ENCODE data around the gene VPS26C. TPM values are rescaled to one million over a fixed set of nuclear protein-coding genes. Genes with fewer than 3 reads are reported as not detected.

The VPS26C gene
- total and polyA plus RNA-seq, 2 of the 8 experiments (the other 6 are each of a cell fraction or from before 2014, with no cell fraction given): 43.5 to 71.6 TPM

DNA sequence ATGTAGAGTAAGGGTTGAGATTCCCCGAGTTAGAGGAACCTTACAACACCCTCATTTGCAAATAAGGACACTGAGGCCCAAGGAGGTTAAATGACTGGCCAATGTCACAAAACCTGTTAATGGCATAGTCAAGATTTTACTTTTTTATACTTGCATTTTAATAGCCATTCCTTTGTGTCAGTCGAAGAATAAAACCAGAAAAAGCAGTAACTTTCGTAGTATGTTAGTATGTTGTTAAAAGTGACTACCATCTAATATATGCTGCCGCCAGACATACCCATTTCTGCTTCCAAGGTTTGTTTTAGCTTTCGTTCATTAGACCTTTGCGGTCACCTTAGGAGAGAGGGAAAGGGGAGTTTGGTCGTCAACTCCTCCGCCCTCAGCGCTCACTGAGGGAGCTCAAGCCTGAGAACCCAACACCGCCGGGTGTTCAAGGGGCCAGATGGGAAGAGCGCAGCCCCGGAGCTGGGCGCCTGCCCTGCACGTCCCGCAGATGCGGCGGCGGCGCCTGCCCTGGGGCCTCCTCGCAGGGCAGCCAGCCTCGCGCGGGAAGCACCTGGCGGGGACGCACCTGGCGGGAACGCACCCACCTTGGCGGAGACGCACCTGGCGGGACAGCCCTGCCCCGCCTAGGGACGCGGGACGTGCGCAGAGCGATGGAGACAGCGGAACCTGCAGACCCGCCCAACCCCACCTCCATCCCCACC is 466 bp downstream of the VPS26C start (continued):
- TF ChIP-seq, protein P1, sequence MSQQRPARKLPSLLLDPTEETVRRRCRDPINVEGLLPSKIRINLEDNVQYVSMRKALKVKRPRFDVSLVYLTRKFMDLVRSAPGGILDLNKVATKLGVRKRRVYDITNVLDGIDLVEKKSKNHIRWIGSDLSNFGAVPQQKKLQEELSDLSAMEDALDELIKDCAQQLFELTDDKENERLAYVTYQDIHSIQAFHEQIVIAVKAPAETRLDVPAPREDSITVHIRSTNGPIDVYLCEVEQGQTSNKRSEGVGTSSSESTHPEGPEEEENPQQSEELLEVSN (IDR thresholded peaks at IDR 0.05): peak; percentile 86
